Endodermal cell (in vitro differentiated cells): Measurements from ENCODE around the gene SPON1. TPM values are rescaled to one million over a fixed set of nuclear protein-coding genes. Genes with fewer than 3 reads are reported as not detected.
"Not testable (repeated sequence)": the region's sequence is repeated elsewhere in the genome, so short reads cannot be mapped to it uniquely, and the experiment has no call there.

Experiments
- DNase-seq: peaks from one replicate; pipeline ENCODE4 v3.0.0-alpha.2; 2017
- H3K27ac ChIP-seq: 2 replicates; pipeline ENCODE4 v1.5.1; 2013; ENCODE audit warnings: mild to moderate bottlenecking, low read depth, low read length, moderate library complexity
- H3K27me3 ChIP-seq: 2 replicates; pipeline ENCODE4 v1.6.1; 2013; ENCODE audit warnings: mild to moderate bottlenecking, low read length, moderate library complexity; ENCODE audit not compliant: insufficient read depth, control insufficient read depth, poor library complexity, severe bottlenecking
- H3K36me3 ChIP-seq: 2 replicates; pipeline ENCODE4 v1.7.0; 2013; ENCODE audit warnings: mild to moderate bottlenecking, low read length, moderate library complexity; ENCODE audit not compliant: control insufficient read depth, insufficient read depth
- H3K4me1 ChIP-seq: one replicate; pipeline ENCODE4 v1.7.0; 2013; ENCODE audit warnings: low read length; ENCODE audit not compliant: control insufficient read depth, insufficient read depth
- H3K4me3 ChIP-seq: 2 replicates; pipeline ENCODE4 v1.5.1; 2013; ENCODE audit warnings: mild to moderate bottlenecking, low read length, moderate library complexity
- H3K9ac ChIP-seq: 2 replicates; pipeline ENCODE4 v1.6.1; 2013; ENCODE audit warnings: mild to moderate bottlenecking, low read length, moderate library complexity; ENCODE audit not compliant: poor library complexity, severe bottlenecking; ENCODE audit errors: extremely low read depth
- H3K9me3 ChIP-seq: 2 replicates; pipeline ENCODE4 v1.6.1; 2013; ENCODE audit warnings: mild to moderate bottlenecking, low read length, moderate library complexity; ENCODE audit not compliant: control insufficient read depth
- H3K27ac Mint-ChIP-seq: 2 replicates; pipeline ENCODE4 v1.8.0; 2020; ENCODE audit warnings: mixed read lengths
- H3K27me3 Mint-ChIP-seq: 2 replicates; pipeline ENCODE4 v1.8.0; 2021; ENCODE audit warnings: mild to moderate bottlenecking, mixed read lengths; ENCODE audit not compliant: insufficient read depth
- H3K36me3 Mint-ChIP-seq: 2 replicates; pipeline ENCODE4 v1.8.0; 2020; ENCODE audit warnings: low read depth, mixed read lengths
- H3K4me1 Mint-ChIP-seq: 2 replicates; pipeline ENCODE4 v1.8.0; 2020; ENCODE audit warnings: mixed read lengths
- H3K4me3 Mint-ChIP-seq: 2 replicates; pipeline ENCODE4 v1.8.0; 2020; ENCODE audit warnings: mild to moderate bottlenecking, moderate library complexity, mixed read lengths
- H3K9me3 Mint-ChIP-seq: 2 replicates; pipeline ENCODE4 v1.8.0; 2020; ENCODE audit warnings: mild to moderate bottlenecking, mixed read lengths
- CTCF ChIP-seq: fragments of 200-600 bp; sonication (generic); conservative IDR thresholded peaks from 2 replicates; pipeline ENCODE4 v1.5.0; 2021; ENCODE audit warnings: antibody characterized with exemption, mild to moderate bottlenecking
- WGBS, 2 experiments: methylation state at CpG; one replicate each; pipeline versions ENCODE4 v1.1.5 to v1.1.7; 2013; ENCODE audit warnings: missing lambda C conversion rate in 2 of 2, mixed read lengths in 1 of 2; ENCODE audit not compliant: insufficient coverage in 1 of 2, insufficient read length in 1 of 2; 5-methylcytosine and 5-hydroxymethylcytosine counted together
- total RNA-seq, 2 donors: library from RNA; stranded (reverse); fragmentation: NEBNext Ultra II Directional in 1 of 2; extraction: Animal tissue kit (Norgen Biotek cat#: 25700) in 1 of 2; gene quantifications; 2 replicates in 1 of 2; 3 replicates in 1 of 2; pipeline ENCODE4 v1.2.1, GENCODE V29; 2021

The SPON1 gene
- total RNA-seq, 2 donors from 2014 or later: 0.13 to 1.6 TPM

GRCh38 chr11:14249121-14249963 lies 286.8 kb downstream of the SPON1 start:
- Mint-ChIP-seq H3K27me3 (peaks cover 21% of the 10 kb centered on the region), H3K36me3 (no peaks in the 10 kb centered on the region), H3K4me3 (no peak overlapping the region), H3K27ac (no peak overlapping the region), H3K4me1 (peaks cover 16% of the 10 kb centered on the region), H3K9me3 (no peaks in the 10 kb centered on the region)
- TF ChIP-seq CTCF: peak; percentile 93
- no peaks in the 10 kb centered on the region for H3K36me3 ChIP-seq
- peaks cover 34% of the 10 kb centered on the region for H3K27me3 ChIP-seq
- H3K9ac ChIP-seq: no peak overlapping the region
- H3K27ac ChIP-seq: no peak overlapping the region
- DNase-seq: peak; percentile 88
- no peak overlapping the region for H3K4me3 ChIP-seq
- H3K4me1 ChIP-seq: peaks cover 5% of the 10 kb centered on the region
- H3K9me3 ChIP-seq: no peaks in the 10 kb centered on the region
- 38 to 40% methylated on average over 9 to 10 of the region's 10 CpGs for WGBS, 2 experiments

- Mint-ChIP-seq H3K27ac (no peak overlapping the region), H3K9me3 (no peaks in the 10 kb centered on the region)
- WGBS, 2 experiments: 86 to 91% methylated on average over 3 to 5 of the region's 5 CpGs
Observed at GRCh38 chr11:14251754-14252153, 289.2 kb downstream of the SPON1 start.

GRCh38 chr11:14252501-14252900 lies 290.0 kb downstream of the SPON1 start:
- H3K4me1 Mint-ChIP-seq, H3K4me3 ChIP-seq, H3K9me3 ChIP-seq, H3K4me1 ChIP-seq, H3K9ac ChIP-seq, H3K27ac Mint-ChIP-seq, DNase-seq, H3K36me3 Mint-ChIP-seq, H3K27ac ChIP-seq, H3K4me3 Mint-ChIP-seq, H3K36me3 ChIP-seq, H3K9me3 Mint-ChIP-seq: not testable (repeated sequence)
- H3K27me3 ChIP-seq: peaks cover 65% of the 10 kb centered on the region
- H3K27me3 Mint-ChIP-seq: peaks cover 46% of the 10 kb centered on the region
- WGBS, 2 experiments: 92 to 96% methylated on average over 2 to 10 of the region's 12 CpGs

More at GRCh38 chr11:14251754-14252153, 289.2 kb downstream of the SPON1 start:
- Histone ChIP-seq H3K9ac (no peak overlapping the region), H3K4me1 (peaks cover 5% of the 10 kb centered on the region), H3K27ac (no peak overlapping the region), H3K27me3 (peaks cover 58% of the 10 kb centered on the region), H3K9me3 (no peaks in the 10 kb centered on the region), H3K4me3 (no peak overlapping the region), H3K36me3 (no peaks in the 10 kb centered on the region)
- no peaks in the 10 kb centered on the region for H3K36me3 Mint-ChIP-seq
- H3K4me1 Mint-ChIP-seq: peaks cover 10% of the 10 kb centered on the region
- TF ChIP-seq CTCF: no peak
- H3K4me3 Mint-ChIP-seq: no peak overlapping the region
- DNase-seq: no peak
- H3K27me3 Mint-ChIP-seq: peaks cover 41% of the 10 kb centered on the region
